Activated T-helper 1 cell treated with Interleukin-2 at 50 U/mL for 16 hours (primary cell): ENCODE measurements around the gene LBR.
"Not testable (repeated sequence)": the region's sequence is repeated elsewhere in the genome, so short reads cannot be mapped to it uniquely, and the experiment has no call there.

ENCODE experiments used
- DNase-seq: peaks from one replicate; pipeline ENCODE4 v3.0.0-alpha.2; 2020; ENCODE audit warnings: low read depth

LBR gene

GRCh38 chr1:225427235-225428067 lies at the start of gene LBR:
Gene LBR (minus strand): TSS chr1:225428038. CDS start chr1:225424075, 3,963 bp downstream.
- peak; percentile 29 for DNase-seq

DNA sequence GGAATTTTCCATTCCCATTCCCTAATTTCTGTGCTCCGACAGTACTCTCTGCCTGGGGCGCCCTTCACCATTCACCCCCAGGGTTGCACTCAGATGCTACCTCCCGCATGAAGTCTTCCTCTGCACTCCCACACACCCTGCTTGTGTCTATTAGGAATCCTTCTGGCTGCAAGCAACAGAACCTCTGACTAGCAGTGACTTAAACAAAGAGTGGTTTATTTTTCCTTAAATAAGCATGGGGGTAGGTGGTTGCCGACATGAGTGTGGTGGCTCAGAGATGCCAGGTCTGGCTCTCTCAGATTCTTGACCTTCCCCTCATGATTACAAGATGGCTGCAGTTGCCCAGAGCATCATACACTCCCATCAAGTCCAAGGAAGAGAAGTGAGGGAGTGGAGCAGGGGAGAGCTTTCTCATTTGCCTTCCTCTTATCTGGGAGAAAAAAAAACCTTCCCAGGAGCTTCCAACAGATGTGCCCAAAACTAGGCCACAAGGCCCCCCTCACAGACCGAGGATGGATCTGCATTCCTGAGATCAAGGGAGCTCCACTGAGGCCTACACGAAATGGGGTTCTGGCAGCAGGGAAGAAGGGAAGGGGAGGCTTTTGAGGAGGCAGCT lies 49.6 kb upstream of the LBR start:
- DNase-seq = no peak

- no peak for DNase-seq
These were observed 48.7 kb upstream of the LBR start for GRCh38 chr1:225476538-225476988.

DNA sequence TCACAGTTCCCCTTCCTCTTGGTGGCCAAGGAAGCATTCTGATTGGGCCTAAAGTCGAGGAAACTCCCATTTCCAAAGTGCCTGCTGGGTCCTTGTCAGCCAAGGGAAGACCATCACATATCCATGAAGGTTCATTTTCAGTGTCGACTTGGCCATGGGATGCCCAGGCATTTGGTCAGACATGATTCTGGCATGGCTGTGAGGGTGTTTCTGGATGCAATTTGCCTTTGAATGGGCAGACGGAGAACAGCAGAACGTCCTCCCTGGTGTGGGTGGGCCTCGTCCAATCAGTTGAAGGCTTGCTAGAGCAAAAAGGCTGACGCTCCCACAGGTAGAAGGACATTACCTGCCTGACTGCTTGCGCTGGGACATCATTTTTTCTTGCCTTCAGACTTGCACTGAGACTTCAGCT lies 48.3 kb upstream of the LBR start:
- no peak for DNase-seq

DNA sequence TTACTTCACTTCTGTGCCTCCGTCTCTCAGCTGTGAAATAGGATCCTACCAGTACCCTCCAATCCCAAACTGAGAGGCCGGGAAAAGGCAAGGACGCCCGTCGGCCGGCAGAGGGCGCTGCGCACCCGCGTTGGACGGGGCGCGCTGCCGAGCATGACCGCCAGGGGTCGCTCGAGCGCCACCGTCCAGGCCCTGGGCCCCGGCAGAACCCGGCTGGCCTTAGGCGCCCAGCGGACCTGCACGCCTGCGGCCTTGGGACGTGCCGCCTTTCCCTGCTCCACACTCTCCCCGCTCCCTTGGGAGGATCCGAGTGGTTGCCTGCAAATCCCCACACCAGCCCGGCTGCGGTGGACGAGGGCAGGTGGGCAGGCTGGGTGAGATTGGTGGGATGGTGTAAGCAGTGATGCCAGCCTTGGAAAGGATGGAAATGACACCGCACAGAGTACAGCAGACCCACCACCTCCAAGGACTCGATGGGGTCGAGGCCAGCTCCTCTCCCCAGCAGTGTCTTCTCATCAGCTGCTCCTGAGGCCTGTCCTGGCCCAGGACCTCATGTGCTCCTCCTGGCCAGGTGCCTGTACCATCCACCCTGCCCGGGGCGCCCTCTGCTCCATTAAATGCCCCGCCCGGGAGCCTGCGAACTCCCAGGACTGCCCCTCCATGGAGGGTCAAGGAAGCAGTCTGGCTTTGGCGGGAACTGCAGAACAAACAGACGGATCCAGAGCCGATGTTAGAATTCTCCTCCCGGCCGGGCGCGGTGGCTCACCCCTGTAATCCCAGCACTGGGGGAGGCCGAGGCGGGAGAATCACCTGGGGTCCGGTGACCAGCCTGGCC lies 47.4 kb upstream of the LBR start:
- peak; percentile 62 for DNase-seq

- DNase-seq = no peak
These were observed 46.7 kb upstream of the LBR start for GRCh38 chr1:225474439-225474985.

DNA sequence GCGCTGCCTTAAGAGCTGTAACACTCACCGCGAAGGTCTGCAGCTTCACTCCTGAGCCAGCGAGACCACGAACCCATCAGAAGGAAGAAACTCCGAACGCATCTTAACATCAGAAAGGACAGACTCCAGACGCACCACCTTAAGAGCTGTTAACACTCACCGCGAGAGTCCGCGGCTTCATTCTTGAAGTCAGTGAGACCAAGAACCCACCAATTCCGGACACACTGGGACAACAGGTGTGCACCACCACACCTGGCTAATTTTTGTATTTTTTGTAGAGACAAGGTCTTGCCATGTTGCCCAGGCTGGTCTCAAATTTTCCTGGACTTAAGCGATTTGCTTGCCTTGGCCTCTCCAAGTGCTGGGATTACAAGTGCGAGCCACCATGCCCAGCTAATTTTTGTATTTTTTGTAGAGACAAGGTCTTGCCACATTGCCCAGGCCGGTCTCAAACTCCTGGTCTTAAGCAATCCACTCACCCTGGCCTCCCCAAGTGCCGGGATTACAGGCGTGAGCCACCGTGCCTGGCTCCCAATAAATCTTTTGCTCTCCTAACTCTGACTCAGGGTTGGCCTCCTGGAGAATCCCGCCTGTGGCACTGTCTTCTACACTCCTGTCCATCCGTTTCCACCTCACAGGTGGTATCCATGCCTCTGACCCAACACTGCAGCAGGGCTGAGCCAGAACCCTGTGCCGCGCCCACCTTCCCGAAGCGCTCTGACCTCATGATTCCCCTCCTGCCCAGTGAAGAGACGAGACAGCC lies 46.0 kb upstream of the LBR start:
- DNase-seq = not testable (repeated sequence)

- DNase-seq = not testable (repeated sequence)
These were observed 45.4 kb upstream of the LBR start for GRCh38 chr1:225473266-225473665.

GRCh38 chr1:225471453-225472301 lies 43.8 kb upstream of the LBR start:
- no peak for DNase-seq

DNA sequence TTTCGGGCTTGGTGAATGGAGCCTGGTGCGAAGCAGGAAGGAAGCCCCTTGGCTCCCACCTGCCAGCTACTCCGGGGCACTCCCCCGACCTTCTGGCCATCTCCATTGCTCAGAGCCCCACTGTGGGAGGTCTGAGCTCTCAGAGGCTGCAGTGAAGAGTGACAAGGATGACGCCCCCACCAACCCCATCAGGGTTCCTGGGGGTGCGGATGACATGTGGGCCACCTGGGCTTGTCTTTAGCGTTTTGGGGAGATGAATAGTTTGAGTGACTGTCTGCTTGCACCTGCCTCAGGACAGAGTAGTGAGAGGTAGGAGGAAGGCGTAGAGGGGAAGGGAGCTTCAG lies 43.2 kb upstream of the LBR start:
- no peak for DNase-seq

DNA sequence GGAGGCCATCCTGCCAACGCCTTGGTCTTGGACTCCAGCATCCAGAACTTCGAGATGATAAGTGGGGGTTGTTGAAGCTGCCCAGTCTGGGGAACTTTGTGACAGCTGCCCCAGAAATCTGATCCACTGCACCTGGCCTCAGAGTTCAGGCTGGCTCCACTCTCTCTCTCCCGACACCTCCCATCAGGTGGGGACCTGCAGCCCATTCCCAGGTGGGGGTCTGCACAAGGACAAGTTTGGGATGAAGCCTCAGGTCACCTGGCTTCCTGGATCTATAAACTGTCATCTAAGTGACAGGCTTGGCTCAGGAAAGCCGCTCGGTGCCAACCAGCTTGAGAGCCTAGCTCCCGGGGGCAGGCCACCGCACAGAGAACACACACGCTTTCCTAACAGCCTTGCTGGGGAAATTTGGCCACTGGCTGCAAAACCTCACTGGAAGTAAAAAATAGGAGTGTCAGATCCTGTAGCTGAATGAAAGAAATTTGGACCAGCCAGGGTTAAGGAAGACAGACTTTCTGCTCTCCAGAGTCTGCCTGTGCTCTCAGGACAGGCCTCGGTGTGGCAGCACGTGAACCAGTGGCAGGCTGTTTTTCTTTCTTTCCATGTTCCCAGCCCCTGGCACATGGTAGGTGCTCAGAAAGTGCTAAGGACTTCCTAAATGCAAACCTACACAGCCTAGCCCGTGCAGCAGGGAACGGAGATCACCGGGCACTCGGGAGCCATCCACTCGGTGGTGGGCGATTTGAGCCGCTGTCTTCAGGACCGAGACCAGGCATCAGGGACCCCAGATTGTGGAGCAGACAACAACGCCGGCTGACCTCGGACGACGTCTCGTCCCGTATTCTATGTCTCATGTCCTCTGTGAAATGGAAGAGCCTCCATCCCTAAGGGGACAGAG lies 42.6 kb upstream of the LBR start:
- no peak for DNase-seq

GRCh38 chr1:225469051-225469450 lies 41.2 kb upstream of the LBR start:
- DNase-seq = no peak

DNA sequence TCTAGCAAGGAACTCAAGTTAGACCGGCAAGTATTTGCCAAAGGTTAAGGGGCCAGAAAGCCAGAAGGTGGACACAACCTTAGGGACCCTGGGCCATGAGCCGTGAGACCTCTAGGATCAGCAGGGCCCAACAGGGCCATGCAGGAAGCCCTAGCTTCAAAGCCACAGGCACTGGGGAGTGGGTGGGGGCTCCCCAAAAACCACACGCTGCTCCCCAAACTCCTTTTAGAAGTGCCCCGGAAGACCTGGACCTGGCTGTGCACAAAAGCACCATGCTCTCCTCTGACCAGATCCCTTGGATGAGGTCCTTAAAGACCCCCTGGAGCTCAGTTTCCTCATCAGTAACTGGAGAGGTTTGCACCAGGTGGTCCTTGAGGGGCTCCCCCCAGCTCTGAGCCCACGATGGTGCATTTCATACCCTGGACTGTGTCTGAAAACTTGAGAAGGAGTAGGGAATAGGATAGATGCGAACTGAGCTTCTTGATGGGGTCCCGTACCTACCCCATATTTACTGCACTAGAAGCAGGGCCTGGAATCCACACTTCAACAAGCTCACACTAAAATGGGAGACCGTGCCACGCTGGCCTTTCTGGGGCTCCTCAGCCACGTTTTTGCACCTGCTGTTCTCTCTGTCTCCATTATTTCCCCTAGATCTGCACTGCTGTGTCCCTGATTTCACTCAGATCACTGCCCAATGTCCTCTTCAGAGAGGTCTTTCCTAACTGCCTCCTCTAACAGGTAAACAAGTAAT lies 40.6 kb upstream of the LBR start:
- no peak for DNase-seq

GRCh38 chr1:225467193-225468020 lies 39.6 kb upstream of the LBR start:
- peak; percentile 77 for DNase-seq

- DNase-seq = no peak
These were observed 39.0 kb upstream of the LBR start for GRCh38 chr1:225466848-225467192.

- no peak for DNase-seq
These were observed 38.1 kb upstream of the LBR start for GRCh38 chr1:225465793-225466517.
